ENCODE measurements around the gene PDSS2. TPM values are rescaled to one million over a fixed set of nuclear protein-coding genes. Genes with fewer than 3 reads are reported as not detected.
"Not testable (repeated sequence)": the region's sequence is repeated elsewhere in the genome, so short reads cannot be mapped to it uniquely, and the experiment has no call there.

Gene PDSS2
- total and polyA plus RNA-seq, 4 donors: 6.6 to 19.8 (median 15.6) TPM

DNA sequence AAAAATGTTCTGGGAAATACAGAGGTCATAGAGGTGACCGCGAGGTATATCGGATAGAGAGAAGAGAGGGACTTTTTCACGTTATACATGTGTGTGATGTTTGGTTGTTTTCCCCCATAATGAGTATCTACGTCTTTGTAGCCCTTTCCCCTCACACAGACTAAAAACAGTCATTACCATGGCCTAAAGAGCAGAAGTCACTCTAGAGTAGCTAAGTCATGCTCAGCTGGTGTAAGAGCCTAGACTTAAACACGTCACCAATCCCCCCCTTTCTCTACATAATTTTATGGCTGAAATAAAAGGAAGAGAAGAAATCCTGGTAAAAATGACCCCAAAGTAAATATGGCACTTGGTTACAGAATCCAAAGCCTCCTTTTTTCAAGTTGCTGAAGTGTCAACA is 338.1 kb downstream of the PDSS2 start:
- ATAC-seq (ENCODE audit: insufficient read depth, low FRiP score) (no peak), DNase-seq (no peak)
- Histone ChIP-seq H3K4me1 (ENCODE audit: control insufficient read depth in 5 of 5, insufficient read depth in 5 of 5, low read length in 5 of 5) (peaks cover 0 to 5% (median 0%) of the 10 kb centered on the region in 5 donors), H3K4me3 (no peak overlapping the region), H3K27me3 (ENCODE audit: control insufficient read depth in 3 of 3, insufficient read depth in 3 of 3, low read length in 2 of 3) (peaks cover 0 to 5% (median 3%) of the 10 kb centered on the region in 3 donors), H3K9ac (ENCODE audit: insufficient read depth in 1 of 2, low read length in 2 of 2) (no peak overlapping the region), H3K36me3 (ENCODE audit: control insufficient read depth in 4 of 4, insufficient read depth in 4 of 4, low read length in 4 of 4) (no peaks in the 10 kb centered on the region), H3K27ac (ENCODE audit: low read depth in 1 of 2, low read length in 1 of 2) (no peak overlapping the region), H3K9me3 (ENCODE audit: control insufficient read depth in 4 of 4, insufficient read depth in 3 of 4, low read length in 3 of 4) (no peaks in the 10 kb centered on the region)
- WGBS, 2 donors: 85 to 88% methylated on average over 6 of the region's 6 CpGs
- TF ChIP-seq, protein P1, sequence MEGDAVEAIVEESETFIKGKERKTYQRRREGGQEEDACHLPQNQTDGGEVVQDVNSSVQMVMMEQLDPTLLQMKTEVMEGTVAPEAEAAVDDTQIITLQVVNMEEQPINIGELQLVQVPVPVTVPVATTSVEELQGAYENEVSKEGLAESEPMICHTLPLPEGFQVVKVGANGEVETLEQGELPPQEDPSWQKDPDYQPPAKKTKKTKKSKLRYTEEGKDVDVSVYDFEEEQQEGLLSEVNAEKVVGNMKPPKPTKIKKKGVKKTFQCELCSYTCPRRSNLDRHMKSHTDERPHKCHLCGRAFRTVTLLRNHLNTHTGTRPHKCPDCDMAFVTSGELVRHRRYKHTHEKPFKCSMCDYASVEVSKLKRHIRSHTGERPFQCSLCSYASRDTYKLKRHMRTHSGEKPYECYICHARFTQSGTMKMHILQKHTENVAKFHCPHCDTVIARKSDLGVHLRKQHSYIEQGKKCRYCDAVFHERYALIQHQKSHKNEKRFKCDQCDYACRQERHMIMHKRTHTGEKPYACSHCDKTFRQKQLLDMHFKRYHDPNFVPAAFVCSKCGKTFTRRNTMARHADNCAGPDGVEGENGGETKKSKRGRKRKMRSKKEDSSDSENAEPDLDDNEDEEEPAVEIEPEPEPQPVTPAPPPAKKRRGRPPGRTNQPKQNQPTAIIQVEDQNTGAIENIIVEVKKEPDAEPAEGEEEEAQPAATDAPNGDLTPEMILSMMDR (IDR thresholded peaks at IDR 0.05; ENCODE audit: control extremely low read depth, extremely low read depth): no peak

DNA sequence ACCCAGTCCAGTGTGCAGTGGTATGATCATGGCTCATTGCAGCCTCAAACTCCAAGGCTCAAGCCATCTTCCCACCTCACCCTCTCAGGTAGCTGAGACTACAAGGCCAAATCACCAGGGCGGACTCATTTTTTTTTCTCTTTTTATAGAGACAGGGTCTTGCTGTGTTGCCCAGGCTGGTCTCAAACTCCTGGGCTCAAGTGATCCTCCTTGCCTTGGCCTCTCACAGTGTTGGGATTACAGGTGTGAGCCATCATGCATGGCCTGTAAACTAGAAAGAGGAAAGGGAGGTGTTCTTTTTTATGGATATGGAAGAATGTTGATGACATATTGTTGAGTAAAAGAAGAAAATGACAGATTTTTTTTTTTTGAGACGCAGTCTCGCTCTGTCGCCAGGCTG is 339.0 kb downstream of the PDSS2 start:
- no peak for ATAC-seq (ENCODE audit: insufficient read depth, low FRiP score)
- Histone ChIP-seq H3K4me1 (ENCODE audit: control insufficient read depth in 5 of 5, insufficient read depth in 5 of 5, low read length in 5 of 5) (peaks cover 0 to 9% (median 0%) of the 10 kb centered on the region in 5 donors), H3K36me3 (ENCODE audit: control insufficient read depth in 4 of 4, insufficient read depth in 4 of 4, low read length in 4 of 4) (no peaks in the 10 kb centered on the region), H3K27me3 (ENCODE audit: control insufficient read depth in 3 of 3, insufficient read depth in 3 of 3, low read length in 2 of 3) (peaks cover 0 to 5% (median 3%) of the 10 kb centered on the region in 3 donors), H3K9me3 (ENCODE audit: control insufficient read depth in 4 of 4, insufficient read depth in 3 of 4, low read length in 3 of 4) (no peaks in the 10 kb centered on the region), H3K4me3 (no peak overlapping the region), H3K27ac (ENCODE audit: low read depth in 1 of 2, low read length in 1 of 2) (no peak overlapping the region), H3K9ac (ENCODE audit: insufficient read depth in 1 of 2, low read length in 2 of 2) (no peak overlapping the region)
- TF ChIP-seq, protein P1 (IDR thresholded peaks at IDR 0.05; ENCODE audit: control extremely low read depth, extremely low read depth): no peak
- WGBS, 2 donors: 83 to 98% methylated on average over 4 of the region's 4 CpGs
- no peak for DNase-seq

DNA sequence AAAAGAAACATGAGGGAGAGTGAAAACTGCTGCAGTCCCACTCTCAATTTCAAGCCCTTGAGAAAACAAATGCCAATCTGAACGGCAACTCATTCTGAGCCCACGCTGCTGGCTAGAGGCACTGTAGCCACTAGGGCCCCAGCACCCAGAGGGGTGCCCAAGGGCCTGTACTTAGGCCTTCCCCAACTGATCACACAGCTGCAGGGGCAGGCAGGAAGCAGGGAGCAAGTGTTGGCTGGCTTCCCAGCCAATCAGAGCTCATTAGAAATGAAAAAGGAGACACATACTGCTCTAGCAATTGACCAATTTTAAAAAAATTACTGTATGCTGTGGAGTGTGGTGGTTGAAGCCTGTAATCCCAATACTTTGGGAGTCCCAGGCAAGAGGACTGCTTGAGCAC is 340.4 kb downstream of the PDSS2 start:
- 73% methylated on average over 2 of the region's 2 CpGs for WGBS, 2 donors
- Histone ChIP-seq H3K4me1 (ENCODE audit: control insufficient read depth in 5 of 5, insufficient read depth in 5 of 5, low read length in 5 of 5) (peaks cover 0 to 10% (median under 1%) of the 10 kb centered on the region in 5 donors), H3K36me3 (ENCODE audit: control insufficient read depth in 4 of 4, insufficient read depth in 4 of 4, low read length in 4 of 4) (no peaks in the 10 kb centered on the region), H3K27me3 (ENCODE audit: control insufficient read depth in 3 of 3, insufficient read depth in 3 of 3, low read length in 2 of 3) (peaks cover 0 to 5% (median 3%) of the 10 kb centered on the region in 3 donors), H3K9ac (ENCODE audit: insufficient read depth in 1 of 2, low read length in 2 of 2) (no peak overlapping the region), H3K4me3 (no peak overlapping the region), H3K27ac (ENCODE audit: low read depth in 1 of 2, low read length in 1 of 2) (no peak overlapping the region), H3K9me3 (ENCODE audit: control insufficient read depth in 4 of 4, insufficient read depth in 3 of 4, low read length in 3 of 4) (no peaks in the 10 kb centered on the region)
- DNase-seq: peak in 1 of 3 donors; percentile 24
- no peak for ATAC-seq (ENCODE audit: insufficient read depth, low FRiP score)
- TF ChIP-seq, protein P1 (IDR thresholded peaks at IDR 0.05; ENCODE audit: control extremely low read depth, extremely low read depth): no peak

DNA sequence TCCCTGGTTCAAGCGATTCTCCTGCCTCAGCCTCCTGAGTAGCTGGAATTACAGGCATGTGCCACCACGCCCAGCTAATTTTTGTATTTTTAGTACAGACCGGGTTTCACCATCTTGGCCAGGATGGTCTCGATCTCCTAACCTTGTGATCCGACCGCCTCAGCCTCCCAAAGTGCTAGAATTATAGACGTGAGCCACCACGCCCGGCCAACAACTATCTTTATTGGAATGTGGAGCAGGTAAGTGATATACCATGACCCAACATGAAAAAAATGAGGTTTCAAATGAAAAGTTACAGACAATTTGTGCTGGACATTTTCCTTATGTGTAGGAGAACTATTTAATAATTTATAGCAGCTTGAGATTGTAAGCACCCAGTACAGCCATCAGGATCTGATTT is 340.8 kb downstream of the PDSS2 start:
- DNase-seq; H3K27ac ChIP-seq (ENCODE audit: low read depth in 1 of 2, low read length in 1 of 2); H3K9ac ChIP-seq (ENCODE audit: insufficient read depth in 1 of 2, low read length in 2 of 2); H3K27me3 ChIP-seq (ENCODE audit: control insufficient read depth in 3 of 3, insufficient read depth in 3 of 3, low read length in 2 of 3); ATAC-seq (ENCODE audit: insufficient read depth, low FRiP score); H3K36me3 ChIP-seq (ENCODE audit: control insufficient read depth in 4 of 4, insufficient read depth in 4 of 4, low read length in 4 of 4); H3K4me3 ChIP-seq; H3K9me3 ChIP-seq (ENCODE audit: control insufficient read depth in 4 of 4, insufficient read depth in 3 of 4, low read length in 3 of 4): not testable (repeated sequence)
- 93 to 94% methylated on average over 9 of the region's 9 CpGs for WGBS, 2 donors
- H3K4me1 ChIP-seq (ENCODE audit: control insufficient read depth in 5 of 5, insufficient read depth in 5 of 5, low read length in 5 of 5): peaks cover 0 to 14% (median 2%) of the 10 kb centered on the region in 5 donors

All from lung (tissue), 12 donors.